CD14-positive monocyte (primary cell): ENCODE measurements around the gene ITLN1. TPM values are rescaled to one million over a fixed set of nuclear protein-coding genes. Genes with fewer than 3 reads are reported as not detected.

Experiments used
- DNase-seq, 3 donors: peaks; one replicate each; pipeline ENCODE4 v3.0.0-alpha.2; 2011 to 2022
- H2AFZ ChIP-seq: 2 replicates; pipeline ENCODE4 v1.6.0; 2012; ENCODE audit warnings: mild to moderate bottlenecking, low read depth, low read length, inconsistent platforms; ENCODE audit not compliant: insufficient read depth, poor library complexity, severe bottlenecking
- H3K27ac ChIP-seq, 2 donors: 1 replicate in 1 of 2; 2 replicates in 1 of 2; pipeline ENCODE4 v1.5.1; 2012 to 2013; ENCODE audit warnings: low read length in 2 of 2, control low read depth in 1 of 2, inconsistent platforms in 1 of 2, low read depth in 1 of 2, mild to moderate bottlenecking in 1 of 2
- H3K27me3 ChIP-seq, 2 donors: one replicate each; pipeline versions ENCODE4 v1.6.0 to v1.6.1; 2011 to 2013; ENCODE audit warnings: low read length in 2 of 2; ENCODE audit not compliant: control insufficient read depth in 2 of 2, insufficient read depth in 2 of 2
- H3K36me3 ChIP-seq, 2 donors: replicated peaks in 1 of 2; 1 replicate in 1 of 2; 2 replicates in 1 of 2; pipeline versions ENCODE4 v1.5.1 to v1.6.1; 2012 to 2013; ENCODE audit warnings: low read length in 2 of 2, control low read depth in 1 of 2, inconsistent platforms in 1 of 2, mild to moderate bottlenecking in 1 of 2; ENCODE audit not compliant: insufficient read depth in 2 of 2, control insufficient read depth in 1 of 2
- H3K4me1 ChIP-seq, 2 donors: 1 replicate in 1 of 2; 2 replicates in 1 of 2; pipeline versions ENCODE4 v1.5.1 to v1.6.1; 2012 to 2013; ENCODE audit warnings: low read length in 2 of 2, control low read depth in 1 of 2, inconsistent platforms in 1 of 2, mild to moderate bottlenecking in 1 of 2, moderate library complexity in 1 of 2; ENCODE audit not compliant: insufficient read depth in 2 of 2, control insufficient read depth in 1 of 2
- H3K4me2 ChIP-seq: replicated peaks from 2 replicates; pipeline ENCODE3; 2012; ENCODE audit warnings: low read length, moderate library complexity, mild to moderate bottlenecking; ENCODE audit not compliant: poor library complexity, severe bottlenecking; ENCODE audit errors: extremely low read depth
- H3K4me3 ChIP-seq, 3 experiments: fragments of 200-600 bp in 1 of 3; sonication (generic) in 1 of 3; replicated peaks in 1 of 3; 1 replicate in 2 of 3; 2 replicates in 1 of 3; pipeline ENCODE4 v1.5.1; 2011 to 2013; ENCODE audit warnings: low read length in 3 of 3, mild to moderate bottlenecking in 3 of 3, control low read depth in 2 of 3, low read depth in 2 of 3, inconsistent platforms in 1 of 3, moderate library complexity in 1 of 3
- H3K79me2 ChIP-seq: 2 replicates; pipeline ENCODE4 v1.6.0; 2012; ENCODE audit warnings: mild to moderate bottlenecking, control low read depth, inconsistent platforms, low read length, moderate library complexity; ENCODE audit not compliant: insufficient read depth
- H3K9ac ChIP-seq: 2 replicates; pipeline ENCODE4 v1.6.0; 2017; ENCODE audit warnings: low read length, mild to moderate bottlenecking; ENCODE audit not compliant: insufficient read depth, poor library complexity, severe bottlenecking
- H3K9me3 ChIP-seq, 2 donors: replicated peaks in 1 of 2; 1 replicate in 1 of 2; 2 replicates in 1 of 2; pipeline versions ENCODE4 v1.5.1 to v1.6.1; 2012 to 2013; ENCODE audit warnings: low read length in 2 of 2, control low read depth in 1 of 2; ENCODE audit not compliant: control insufficient read depth in 1 of 2, insufficient read depth in 1 of 2
- H4K20me1 ChIP-seq: 2 replicates; pipeline ENCODE4 v1.6.0; 2012; ENCODE audit warnings: mild to moderate bottlenecking, low read length, control low read depth, moderate library complexity; ENCODE audit not compliant: insufficient read depth
- H3K27ac Mint-ChIP-seq, 7 donors: one replicate each; pipeline ENCODE4 v1.8.0; 2020; ENCODE audit warnings: mild to moderate bottlenecking in 7 of 7, mixed read lengths in 7 of 7, moderate library complexity in 6 of 7, inconsistent platforms in 2 of 7
- H3K27me3 Mint-ChIP-seq, 3 donors: one replicate each; pipeline ENCODE4 v1.8.0; 2021 to 2022; ENCODE audit warnings: low read depth in 3 of 3, mild to moderate bottlenecking in 3 of 3, mixed read lengths in 3 of 3, moderate library complexity in 3 of 3, inconsistent platforms in 1 of 3
- H3K36me3 Mint-ChIP-seq, 2 donors: one replicate each; pipeline ENCODE4 v1.8.0; 2020; ENCODE audit warnings: mixed read lengths in 2 of 2, inconsistent platforms in 1 of 2, mild to moderate bottlenecking in 1 of 2
- H3K4me1 Mint-ChIP-seq: one replicate; pipeline ENCODE4 v1.8.0; 2020; ENCODE audit warnings: mild to moderate bottlenecking, mixed read lengths
- H3K4me3 Mint-ChIP-seq, 2 donors: one replicate each; pipeline ENCODE4 v1.8.0; 2020; ENCODE audit warnings: mild to moderate bottlenecking in 2 of 2, mixed read lengths in 2 of 2, moderate library complexity in 1 of 2
- H3K9me3 Mint-ChIP-seq, 7 donors: one replicate each; pipeline ENCODE4 v1.8.0; 2020 to 2022; ENCODE audit warnings: mixed read lengths in 7 of 7, mild to moderate bottlenecking in 6 of 7, moderate library complexity in 6 of 7, inconsistent platforms in 2 of 7
- WGBS: methylation state at CpG from one replicate; pipeline ENCODE4 v1.1.5; 2013; ENCODE audit warnings: missing lambda C conversion rate; ENCODE audit not compliant: insufficient coverage; 5-methylcytosine and 5-hydroxymethylcytosine counted together
- intact Hi-C, 2 donors: fragments of 100-400 bp; cut with micrococcal nuclease; formaldehyde crosslinking; loops; one replicate each; pipeline versions ENCODE4 v1.15.0 to v1.15.1; 2023
- polyA plus RNA-seq, 3 donors: library from polyadenylated mRNA; depleted of rRNA in 1 of 3; unstranded in 2 of 3; stranded (reverse) in 1 of 3; fragments of 300-500 nt in 2 of 3; fragments of >200 nt in 1 of 3; fragmentation: Illumina TruSeq in 2 of 3; gene quantifications; 1 replicate in 2 of 3; 2 replicates in 1 of 3; pipeline ENCODE4 v1.2.3, GENCODE V29; 2012 to 2021
- TF ChIP-seq, protein P1 (sequence below): fragments of 200-600 bp; IDR thresholded peaks from one replicate; pipeline ENCODE4 v1.8.0; 2022; ENCODE audit warnings: antibody characterized with exemption, mild to moderate bottlenecking

ITLN1 gene
- polyA plus RNA-seq, 3 donors = 1.2 to 1.6 (median 1.3) TPM

- Histone ChIP-seq H3K9me3 (no peaks in the 10 kb centered on the region), H3K36me3 (peaks cover 28 to 42% of the 10 kb centered on the region in 2 donors), H3K4me1 (peaks cover 67 to 77% of the 10 kb centered on the region in 2 donors), H3K27ac (peak overlapping the region; percentile 4 to 77), H3K4me2 (peak overlapping the region; percentile 57), H4K20me1 (peaks cover 34% of the 10 kb centered on the region), H2AFZ (peak overlapping the region; percentile 8), H3K4me3 (peak overlapping the region in 1 of 3 experiments; percentile 43), H3K9ac (no peak overlapping the region), H3K79me2 (peaks cover 80% of the 10 kb centered on the region), H3K27me3 (no peaks in the 10 kb centered on the region)
- DNase-seq = peak in 2 of 3 donors; percentile 26 to 47
- TF ChIP-seq, protein P1, sequence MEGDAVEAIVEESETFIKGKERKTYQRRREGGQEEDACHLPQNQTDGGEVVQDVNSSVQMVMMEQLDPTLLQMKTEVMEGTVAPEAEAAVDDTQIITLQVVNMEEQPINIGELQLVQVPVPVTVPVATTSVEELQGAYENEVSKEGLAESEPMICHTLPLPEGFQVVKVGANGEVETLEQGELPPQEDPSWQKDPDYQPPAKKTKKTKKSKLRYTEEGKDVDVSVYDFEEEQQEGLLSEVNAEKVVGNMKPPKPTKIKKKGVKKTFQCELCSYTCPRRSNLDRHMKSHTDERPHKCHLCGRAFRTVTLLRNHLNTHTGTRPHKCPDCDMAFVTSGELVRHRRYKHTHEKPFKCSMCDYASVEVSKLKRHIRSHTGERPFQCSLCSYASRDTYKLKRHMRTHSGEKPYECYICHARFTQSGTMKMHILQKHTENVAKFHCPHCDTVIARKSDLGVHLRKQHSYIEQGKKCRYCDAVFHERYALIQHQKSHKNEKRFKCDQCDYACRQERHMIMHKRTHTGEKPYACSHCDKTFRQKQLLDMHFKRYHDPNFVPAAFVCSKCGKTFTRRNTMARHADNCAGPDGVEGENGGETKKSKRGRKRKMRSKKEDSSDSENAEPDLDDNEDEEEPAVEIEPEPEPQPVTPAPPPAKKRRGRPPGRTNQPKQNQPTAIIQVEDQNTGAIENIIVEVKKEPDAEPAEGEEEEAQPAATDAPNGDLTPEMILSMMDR = no peak
- Mint-ChIP-seq H3K27me3 (peaks cover 0 to 3% (median 0%) of the 10 kb centered on the region in 3 donors), H3K4me3 (peak overlapping the region; percentile 42 to 85), H3K36me3 (peaks cover 16 to 17% of the 10 kb centered on the region in 2 donors), H3K9me3 (peaks cover 0 to 5% (median 2%) of the 10 kb centered on the region in 7 donors), H3K4me1 (peaks cover 50% of the 10 kb centered on the region), H3K27ac (peak overlapping the region in 6 of 7 donors; percentile 68 to 94 (median 90))
- WGBS = 35% methylated on average over 2 of the region's 4 CpGs
- intact Hi-C loops = no loop called here
Observed at GRCh38 chr1:160858097-160858496, 26.9 kb downstream of the ITLN1 start.

DNA sequence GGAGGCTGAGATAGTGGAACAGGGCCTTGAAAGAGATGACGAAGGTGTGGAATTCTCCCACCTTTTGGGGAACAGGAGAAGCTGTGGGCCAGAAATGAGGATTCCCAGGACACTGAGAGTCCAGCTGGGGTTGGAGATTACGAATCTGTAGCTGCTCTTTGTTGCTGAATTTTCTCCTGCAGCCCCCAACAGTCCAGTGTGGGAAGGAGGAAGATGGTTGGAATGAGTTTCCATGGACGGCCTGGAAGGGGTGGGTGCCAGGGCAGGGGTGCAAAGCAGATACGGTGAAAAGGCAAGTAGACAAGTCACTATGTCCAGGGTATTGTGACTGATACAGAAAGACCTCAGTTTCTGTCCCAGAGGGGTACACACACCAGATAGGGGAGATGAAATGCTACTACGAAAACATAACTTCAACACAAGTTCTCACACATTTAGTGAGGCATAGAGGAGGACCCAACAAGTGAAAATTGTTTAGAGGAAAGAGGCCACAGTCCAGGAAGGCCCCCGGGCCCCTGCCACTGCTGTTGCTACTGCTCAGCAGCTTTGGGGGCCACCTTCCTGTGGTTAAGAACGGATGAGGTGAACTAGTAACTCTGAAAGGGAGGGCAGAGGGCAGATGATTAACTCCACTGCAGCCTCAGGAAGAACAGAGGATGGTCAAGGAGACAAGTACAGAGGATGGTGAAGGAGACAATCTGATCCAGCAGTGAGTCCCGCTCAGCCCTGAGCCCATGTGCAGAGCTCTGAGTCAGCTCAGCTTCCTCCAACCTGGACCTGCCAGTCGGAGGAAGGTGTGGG, 29.6 kb downstream of the ITLN1 start:
- peaks cover 19 to 35% of the 10 kb centered on the region in 2 donors for H3K36me3 Mint-ChIP-seq
- Histone ChIP-seq H3K27me3 (no peaks in the 10 kb centered on the region), H3K9me3 (no peaks in the 10 kb centered on the region), H3K27ac (no peak overlapping the region), H4K20me1 (peaks cover 60% of the 10 kb centered on the region), H2AFZ (no peak overlapping the region), H3K9ac (no peak overlapping the region), H3K36me3 (peaks cover 31 to 56% of the 10 kb centered on the region in 2 donors), H3K4me1 (peaks cover 40 to 51% of the 10 kb centered on the region in 2 donors), H3K4me2 (no peak overlapping the region), H3K79me2 (peaks cover 92% of the 10 kb centered on the region), H3K4me3 (no peak overlapping the region)
- TF ChIP-seq, protein P1 = no peak
- 23% methylated on average over 8 of the region's 9 CpGs for whole genome bisulfite sequencing
- H3K27me3 Mint-ChIP-seq = peaks cover 0 to 3% (median 0%) of the 10 kb centered on the region in 3 donors
- H3K4me1 Mint-ChIP-seq = peaks cover 25% of the 10 kb centered on the region
- intact Hi-C loops = no loop called here
- no peak for DNase-seq
- no peak overlapping the region for H3K27ac Mint-ChIP-seq
- H3K9me3 Mint-ChIP-seq = peaks cover 0 to 5% (median 1%) of the 10 kb centered on the region in 7 donors
- H3K4me3 Mint-ChIP-seq = no peak overlapping the region
